SK-N-SH (cell line): Measurements from ENCODE around the gene KIF15. TPM values are rescaled to one million over a fixed set of nuclear protein-coding genes. Genes with fewer than 3 reads are reported as not detected.
A peak's percentile ranks its signal among the peaks of the same experiment; 100 is the strongest.

Source experiments
- CTCF ChIA-PET: fragments of 300-600, 350-600 bp; formaldehyde crosslinking; extraction: SDS; loops from one replicate; lab custom pipeline; 2021; lab: Yijun Ruan, JAX
- POLR2A ChIA-PET: fragments of 350-600 bp; sonication (Branson Sonifier 250); formaldehyde crosslinking; extraction: SDS; loops from one replicate; lab custom pipeline; 2020; ENCODE audit warnings: antibody characterized with exemption, inconsistent platforms; lab: Yijun Ruan, JAX
- DNase-seq: peaks from one replicate; pipeline ENCODE4 v3.0.0; 2012
- H2AFZ ChIP-seq: fragments of 200-600 bp; sonication (generic); 2 replicates; pipeline ENCODE4 v1.8.1; 2016; ENCODE audit warnings: antibody characterized with exemption, mild to moderate bottlenecking, low read depth
- H3F3A ChIP-seq: fragments of 200-600 bp; sonication (generic); replicated peaks from 2 replicates; pipeline ENCODE3; 2016; ENCODE audit warnings: antibody characterized with exemption, mild to moderate bottlenecking; ENCODE audit not compliant: insufficient read depth
- H3K27ac ChIP-seq, 2 experiments: fragments of 200-500 bp in 1 of 2; fragments of 200-600 bp in 1 of 2; sonication (Bioruptor generic) in 1 of 2; sonication (generic), shearing (Covaris generic) in 1 of 2; 2 replicates each; pipeline versions ENCODE4 v1.5.1 to v1.6.1; 2014 to 2016; ENCODE audit warnings: low read depth in 2 of 2, inconsistent platforms in 1 of 2, low read length in 1 of 2, mild to moderate bottlenecking in 1 of 2, mixed read lengths in 1 of 2
- H3K27me3 ChIP-seq: fragments of 200-600 bp; sonication (generic), shearing (Covaris generic); 2 replicates; pipeline ENCODE4 v1.6.1; 2016; ENCODE audit warnings: mixed run types; ENCODE audit not compliant: insufficient read depth
- H3K36me3 ChIP-seq, 2 experiments: fragments of 200-500 bp in 1 of 2; fragments of 200-600 bp in 1 of 2; sonication (Bioruptor generic) in 1 of 2; sonication (generic) in 1 of 2; replicated peaks in 1 of 2; 2 replicates each; pipeline versions ENCODE3 to v1.5.1; 2014 to 2016; ENCODE audit warnings: low read length in 1 of 2, mild to moderate bottlenecking in 1 of 2; ENCODE audit not compliant: insufficient read depth in 2 of 2, control insufficient read depth in 1 of 2
- H3K4me1 ChIP-seq, 2 experiments: fragments of 200-500 bp in 1 of 2; fragments of 200-600 bp in 1 of 2; sonication (Bioruptor generic) in 1 of 2; sonication (generic), shearing (Covaris generic) in 1 of 2; 2 replicates each; pipeline versions ENCODE4 v1.5.1 to v1.6.1; 2014 to 2016; ENCODE audit warnings: low read depth in 1 of 2, low read length in 1 of 2, mixed run types in 1 of 2; ENCODE audit not compliant: insufficient read depth in 2 of 2, control insufficient read depth in 1 of 2
- H3K4me2 ChIP-seq: fragments of 200-600 bp; sonication (generic), shearing (Covaris generic); 2 replicates; pipeline ENCODE4 v1.6.1; 2017; ENCODE audit warnings: mixed run types
- H3K4me3 ChIP-seq, 2 experiments: fragments of 200-500 bp in 1 of 2; fragments of 200-600 bp in 1 of 2; sonication (Bioruptor generic) in 1 of 2; sonication (generic), shearing (Covaris generic) in 1 of 2; 2 replicates each; pipeline versions ENCODE4 v1.5.1 to v1.8.1; 2014 to 2016; ENCODE audit warnings: low read depth in 2 of 2, inconsistent platforms in 1 of 2, low read length in 1 of 2, mild to moderate bottlenecking in 1 of 2, mixed read lengths in 1 of 2, moderate library complexity in 1 of 2
- H3K79me2 ChIP-seq: fragments of 200-600 bp; sonication (generic); 2 replicates; pipeline ENCODE4 v1.8.1; 2017; ENCODE audit warnings: mild to moderate bottlenecking; ENCODE audit not compliant: insufficient read depth
- H3K9ac ChIP-seq: fragments of 200-600 bp; sonication (generic); 2 replicates; pipeline ENCODE4 v1.6.1; 2017; ENCODE audit warnings: mixed run types
- H3K9me2 ChIP-seq: fragments of 200-600 bp; sonication (generic); 2 replicates; pipeline ENCODE4 v1.6.1; 2017; ENCODE audit warnings: mixed run types
- H3K9me3 ChIP-seq: fragments of 200-600 bp; sonication (generic); 2 replicates; pipeline ENCODE4 v1.6.1; 2017; ENCODE audit warnings: mixed run types, mild to moderate bottlenecking, moderate library complexity
- H4K20me1 ChIP-seq: fragments of 200-600 bp; sonication (generic); 2 replicates; pipeline ENCODE4 v1.6.1; 2017; ENCODE audit warnings: mild to moderate bottlenecking, mixed run types; ENCODE audit not compliant: insufficient read depth
- EP300 ChIP-seq, 2 experiments: IDR thresholded peaks; 2 replicates each; pipeline versions ENCODE4 v1.4.0 to v1.6.1; 2012; ENCODE audit warnings: borderline replicate concordance in 1 of 2, low read depth in 1 of 2, low read length in 1 of 2
- EZH2phosphoT487 ChIP-seq: fragments of 200-600 bp; sonication (generic); IDR thresholded peaks from 2 replicates; pipeline ENCODE4 v1.6.1; 2017; ENCODE audit warnings: low read depth, mixed run types, mild to moderate bottlenecking, antibody characterized with exemption, moderate library complexity, borderline replicate concordance
- FOSL2 ChIP-seq: IDR thresholded peaks from 2 replicates; pipeline ENCODE4 v1.4.0; 2012; ENCODE audit warnings: low read depth, mild to moderate bottlenecking, moderate library complexity, borderline replicate concordance
- FOXJ3 ChIP-seq: sonication (generic); formaldehyde crosslinking; IDR thresholded peaks from 2 replicates; pipeline ENCODE4 v1.5.1; 2020; ENCODE audit warnings: mild to moderate bottlenecking, missing genetic modification reagents
- GATA2 ChIP-seq: sonication (generic); formaldehyde crosslinking; IDR thresholded peaks from 2 replicates; pipeline ENCODE4 v1.5.0; 2020; ENCODE audit warnings: mild to moderate bottlenecking, missing genetic modification reagents
- JUND ChIP-seq: IDR thresholded peaks from 2 replicates; pipeline ENCODE4 v1.4.0; 2012
- MEF2A ChIP-seq: IDR thresholded peaks from 2 replicates; pipeline ENCODE4 v1.4.0; 2012; ENCODE audit warnings: low read depth, borderline replicate concordance
- POLR2AphosphoS5 ChIP-seq: IDR thresholded peaks from 2 replicates; pipeline ENCODE4 v1.6.1; 2012; ENCODE audit warnings: low read depth, low read length
- SMC3 ChIP-seq: IDR thresholded peaks from 2 replicates; pipeline ENCODE4 v1.6.1; 2012; ENCODE audit warnings: low read depth, low read length, improper control_type of control experiment
- TAF1 ChIP-seq: IDR thresholded peaks from 2 replicates; pipeline ENCODE4 v1.6.1; 2012; ENCODE audit warnings: low read depth, mild to moderate bottlenecking, low read length, moderate library complexity, borderline replicate concordance
- TEAD4 ChIP-seq: IDR thresholded peaks from 2 replicates; pipeline ENCODE4 v1.4.0; 2012; ENCODE audit warnings: mild to moderate bottlenecking, borderline replicate concordance; ENCODE audit not compliant: insufficient read depth
- YY1 ChIP-seq: IDR thresholded peaks from 2 replicates; pipeline ENCODE4 v1.4.0; 2012; ENCODE audit warnings: low read depth, mild to moderate bottlenecking
- whole genome bisulfite sequencing: methylation state at CpG from one replicate; pipeline ENCODE4 v1.1.6; 2017; ENCODE audit warnings: low lambda C conversion rate; 5-methylcytosine and 5-hydroxymethylcytosine counted together
- polyA plus RNA-seq, 3 experiments: library from polyadenylated mRNA; depleted of rRNA; stranded (reverse); fragments of >200 nt; gene quantifications; 2 replicates each; pipeline ENCODE4 v1.2.3, GENCODE V29; 2012
- TF ChIP-seq, protein P1 (sequence below): fragments of 150-350 bp; IDR thresholded peaks from 2 replicates; pipeline ENCODE4 v1.6.1; 2016; ENCODE audit warnings: mild to moderate bottlenecking, low read depth, low read length
- TF ChIP-seq, protein P2 (sequence below): IDR thresholded peaks from 2 replicates; pipeline ENCODE4 v1.4.0; 2012; ENCODE audit warnings: low read depth, borderline replicate concordance
- TF ChIP-seq, protein P3 (sequence below): IDR thresholded peaks from 2 replicates; pipeline ENCODE4; 2012
- TF ChIP-seq, protein P4 (sequence below): fragments of 150-350 bp; IDR thresholded peaks from 2 replicates; pipeline ENCODE4 v1.6.1; 2017; ENCODE audit warnings: antibody characterized with exemption, low read length, low read depth, borderline replicate concordance
- TF ChIP-seq, protein P5 (sequence below): IDR thresholded peaks from 2 replicates; pipeline ENCODE4 v1.4.0; 2012; ENCODE audit warnings: low read depth, borderline replicate concordance
- TF ChIP-seq, protein P6 (sequence below): IDR thresholded peaks from 2 replicates; pipeline ENCODE4 v1.4.0; 2012; ENCODE audit warnings: low read depth

KIF15 gene
- polyA plus RNA-seq, 1 of the 3 experiments (the other 2 are of a cell fraction) = 2.3 TPM

DNA sequence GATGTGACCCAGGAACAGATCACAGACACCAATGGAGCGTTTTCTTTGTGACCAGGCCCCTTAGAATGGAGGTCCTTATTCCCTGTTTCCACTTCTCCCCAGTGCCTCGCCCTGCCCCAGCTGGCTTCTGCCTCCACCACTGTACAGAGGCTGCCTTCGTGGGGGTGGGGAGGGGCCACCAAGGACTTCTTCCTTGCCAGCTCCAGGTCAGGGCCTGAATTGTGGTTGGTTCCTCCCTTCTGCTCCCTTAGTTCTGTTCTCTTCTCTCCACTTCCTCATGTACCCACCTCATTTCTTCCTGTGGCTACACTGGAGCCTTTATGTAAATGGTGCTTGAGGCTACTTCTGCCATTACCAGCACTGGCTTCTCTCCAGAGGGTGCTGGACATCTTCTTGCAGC, 129.3 kb downstream of the KIF15 start (continued):
- TF ChIP-seq, protein P1, sequence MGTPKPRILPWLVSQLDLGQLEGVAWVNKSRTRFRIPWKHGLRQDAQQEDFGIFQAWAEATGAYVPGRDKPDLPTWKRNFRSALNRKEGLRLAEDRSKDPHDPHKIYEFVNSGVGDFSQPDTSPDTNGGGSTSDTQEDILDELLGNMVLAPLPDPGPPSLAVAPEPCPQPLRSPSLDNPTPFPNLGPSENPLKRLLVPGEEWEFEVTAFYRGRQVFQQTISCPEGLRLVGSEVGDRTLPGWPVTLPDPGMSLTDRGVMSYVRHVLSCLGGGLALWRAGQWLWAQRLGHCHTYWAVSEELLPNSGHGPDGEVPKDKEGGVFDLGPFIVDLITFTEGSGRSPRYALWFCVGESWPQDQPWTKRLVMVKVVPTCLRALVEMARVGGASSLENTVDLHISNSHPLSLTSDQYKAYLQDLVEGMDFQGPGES = no peak
- TF ChIP-seq, protein P2, sequence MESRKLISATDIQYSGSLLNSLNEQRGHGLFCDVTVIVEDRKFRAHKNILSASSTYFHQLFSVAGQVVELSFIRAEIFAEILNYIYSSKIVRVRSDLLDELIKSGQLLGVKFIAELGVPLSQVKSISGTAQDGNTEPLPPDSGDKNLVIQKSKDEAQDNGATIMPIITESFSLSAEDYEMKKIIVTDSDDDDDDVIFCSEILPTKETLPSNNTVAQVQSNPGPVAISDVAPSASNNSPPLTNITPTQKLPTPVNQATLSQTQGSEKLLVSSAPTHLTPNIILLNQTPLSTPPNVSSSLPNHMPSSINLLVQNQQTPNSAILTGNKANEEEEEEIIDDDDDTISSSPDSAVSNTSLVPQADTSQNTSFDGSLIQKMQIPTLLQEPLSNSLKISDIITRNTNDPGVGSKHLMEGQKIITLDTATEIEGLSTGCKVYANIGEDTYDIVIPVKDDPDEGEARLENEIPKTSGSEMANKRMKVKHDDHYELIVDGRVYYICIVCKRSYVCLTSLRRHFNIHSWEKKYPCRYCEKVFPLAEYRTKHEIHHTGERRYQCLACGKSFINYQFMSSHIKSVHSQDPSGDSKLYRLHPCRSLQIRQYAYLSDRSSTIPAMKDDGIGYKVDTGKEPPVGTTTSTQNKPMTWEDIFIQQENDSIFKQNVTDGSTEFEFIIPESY = no peak
- TF ChIP-seq TAF1 (no peak), FOXJ3 (CRISPR knock-in tag) (no peak)
- TF ChIP-seq, all 33 proteins: peak for 0

DNA sequence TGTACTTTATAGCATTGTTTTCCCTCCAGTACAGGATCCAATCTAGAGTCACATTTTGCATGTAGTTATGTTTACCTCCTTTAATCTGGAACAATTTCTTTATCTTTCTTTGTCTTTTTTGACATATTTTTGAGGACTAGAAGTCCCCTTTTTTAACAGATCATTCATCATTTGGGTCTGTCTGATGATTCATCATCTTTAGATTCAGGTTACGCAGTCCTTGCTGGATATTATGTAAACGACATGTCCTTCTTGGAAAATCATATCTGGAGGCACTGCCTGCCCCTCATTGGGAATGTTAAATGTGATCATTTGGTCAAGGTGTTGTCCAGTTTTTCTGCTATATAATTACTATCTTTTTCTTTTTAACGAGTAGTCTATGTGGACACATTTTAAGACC, 131.1 kb downstream of the KIF15 start:
- H3F3A ChIP-seq = peaks cover 3% of the 10 kb centered on the region
- H3K4me2 ChIP-seq = peak overlapping the region; percentile 21; the same call in 1 of the 2 replicates
- TF ChIP-seq JUND = peak; percentile 43
- TF ChIP-seq, protein P3, sequence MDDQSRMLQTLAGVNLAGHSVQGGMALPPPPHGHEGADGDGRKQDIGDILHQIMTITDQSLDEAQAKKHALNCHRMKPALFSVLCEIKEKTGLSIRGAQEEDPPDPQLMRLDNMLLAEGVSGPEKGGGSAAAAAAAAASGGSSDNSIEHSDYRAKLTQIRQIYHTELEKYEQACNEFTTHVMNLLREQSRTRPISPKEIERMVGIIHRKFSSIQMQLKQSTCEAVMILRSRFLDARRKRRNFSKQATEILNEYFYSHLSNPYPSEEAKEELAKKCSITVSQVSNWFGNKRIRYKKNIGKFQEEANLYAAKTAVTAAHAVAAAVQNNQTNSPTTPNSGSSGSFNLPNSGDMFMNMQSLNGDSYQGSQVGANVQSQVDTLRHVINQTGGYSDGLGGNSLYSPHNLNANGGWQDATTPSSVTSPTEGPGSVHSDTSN = peak; percentile 83
- peak; percentile 58; the same call in 1 of the 2 replicates for TF ChIP-seq FOSL2
- TF ChIP-seq TEAD4 = no peak
- H3K4me1 ChIP-seq = peaks cover 0 to 6% of the 10 kb centered on the region in 2 experiments; a peak in 3 of 4 replicates
- H3K27ac ChIP-seq = peak overlapping the region in 1 of 2 experiments; percentile 61; a peak in 2 of 4 replicates
- H4K20me1 ChIP-seq = no peaks in the 10 kb centered on the region
- no peak overlapping the region for H3K9ac ChIP-seq
- DNase-seq = no peak
- H3K9me2 ChIP-seq = no peaks in the 10 kb centered on the region
- no peak overlapping the region for H3K4me3 ChIP-seq
- no peaks in the 10 kb centered on the region for H3K36me3 ChIP-seq
- ChIA-PET POLR2A (no interaction called here), CTCF (no interaction called here)
- 34% methylated on average over 3 of the region's 3 CpGs for WGBS
- no peaks in the 10 kb centered on the region for H3K79me2 ChIP-seq
- H3K9me3 ChIP-seq = no peaks in the 10 kb centered on the region
- no peaks in the 10 kb centered on the region for H3K27me3 ChIP-seq
- H2AFZ ChIP-seq = no peak overlapping the region

DNA sequence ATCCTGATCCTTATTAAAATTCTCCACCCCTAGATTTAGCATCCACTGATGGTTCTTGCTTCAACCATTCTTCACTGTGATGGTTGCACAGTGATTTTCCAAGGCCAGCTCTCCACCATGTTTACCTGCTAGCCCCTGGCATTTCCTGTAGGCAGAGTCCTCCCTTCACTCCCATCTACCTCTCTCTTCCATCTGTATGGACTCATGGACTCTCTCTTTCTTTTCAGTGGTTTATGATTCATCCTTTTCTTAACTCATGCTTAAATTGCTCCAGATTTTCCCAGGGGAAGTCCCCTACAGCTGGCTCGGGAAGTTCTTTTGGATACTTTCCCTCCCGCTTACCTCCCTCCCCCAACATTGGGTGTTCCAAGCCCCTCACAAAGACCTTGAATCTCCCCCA, 131.5 kb downstream of the KIF15 start:
- Histone ChIP-seq H2AFZ (no peak overlapping the region; the same call in 1 of the 2 replicates), H3K4me2 (peak overlapping the region; percentile 21; the same call in 1 of the 2 replicates), H3K9me2 (no peaks in the 10 kb centered on the region), H3K36me3 (no peaks in the 10 kb centered on the region), H3K27ac (peak overlapping the region in 1 of 2 experiments; percentile 61; a peak in 2 of 4 replicates), H3K9me3 (no peaks in the 10 kb centered on the region), H3K9ac (no peak overlapping the region), H3K27me3 (no peaks in the 10 kb centered on the region), H3K79me2 (no peaks in the 10 kb centered on the region), H3K4me1 (peaks cover 0 to 6% of the 10 kb centered on the region in 2 experiments; a peak in 3 of 4 replicates), H4K20me1 (no peaks in the 10 kb centered on the region), H3K4me3 (no peak overlapping the region), H3F3A (peaks cover 3% of the 10 kb centered on the region)
- POLR2A ChIA-PET = no interaction called here
- CTCF ChIA-PET = no interaction called here
- 10% methylated on average over 2 of the region's 2 CpGs for WGBS
- DNase-seq = no peak
- TF ChIP-seq MEF2A (no peak), JUND (peak; percentile 66), SMC3 (no peak), GATA2 (CRISPR knock-in tag) (no peak), POLR2AphosphoS5 (no peak), FOSL2 (peak; percentile 73; the same call in 1 of the 2 replicates), EP300 (IDR thresholded peaks at IDR 0.05; ENCODE audit: borderline replicate concordance in 1 of 2, low read depth in 1 of 2, low read length in 1 of 2) (peak in 1 of 2 experiments; percentile 40; a peak in 1 of 4 replicates), EZH2phosphoT487 (no peak), TEAD4 (no peak), YY1 (no peak)
- TF ChIP-seq, protein P4, sequence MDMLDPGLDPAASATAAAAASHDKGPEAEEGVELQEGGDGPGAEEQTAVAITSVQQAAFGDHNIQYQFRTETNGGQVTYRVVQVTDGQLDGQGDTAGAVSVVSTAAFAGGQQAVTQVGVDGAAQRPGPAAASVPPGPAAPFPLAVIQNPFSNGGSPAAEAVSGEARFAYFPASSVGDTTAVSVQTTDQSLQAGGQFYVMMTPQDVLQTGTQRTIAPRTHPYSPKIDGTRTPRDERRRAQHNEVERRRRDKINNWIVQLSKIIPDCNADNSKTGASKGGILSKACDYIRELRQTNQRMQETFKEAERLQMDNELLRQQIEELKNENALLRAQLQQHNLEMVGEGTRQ = no peak
- TF ChIP-seq, protein P5, sequence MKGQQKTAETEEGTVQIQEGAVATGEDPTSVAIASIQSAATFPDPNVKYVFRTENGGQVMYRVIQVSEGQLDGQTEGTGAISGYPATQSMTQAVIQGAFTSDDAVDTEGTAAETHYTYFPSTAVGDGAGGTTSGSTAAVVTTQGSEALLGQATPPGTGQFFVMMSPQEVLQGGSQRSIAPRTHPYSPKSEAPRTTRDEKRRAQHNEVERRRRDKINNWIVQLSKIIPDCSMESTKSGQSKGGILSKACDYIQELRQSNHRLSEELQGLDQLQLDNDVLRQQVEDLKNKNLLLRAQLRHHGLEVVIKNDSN = no peak
- TF ChIP-seq, protein P6, sequence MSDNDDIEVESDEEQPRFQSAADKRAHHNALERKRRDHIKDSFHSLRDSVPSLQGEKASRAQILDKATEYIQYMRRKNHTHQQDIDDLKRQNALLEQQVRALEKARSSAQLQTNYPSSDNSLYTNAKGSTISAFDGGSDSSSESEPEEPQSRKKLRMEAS = 0 out of 2 replicates have a peak, but pooled peaks have one; percentile 29
